RPMI7951 (cell line): ENCODE data around the gene SNX20. TPM values are rescaled to one million over a fixed set of nuclear protein-coding genes. Genes with fewer than 3 reads are reported as not detected.

Experiments
- DNase-seq: peaks from one replicate; pipeline ENCODE4 v3.0.0-alpha.2; 2012; ENCODE audit warnings: low read depth
- total RNA-seq: library from RNA; depleted of rRNA; stranded (reverse); fragments of >200 nt; shearing (Covaris generic); gene quantifications from 2 replicates; pipeline ENCODE4 v1.2.3, GENCODE V29; 2014; rRNA removed

Gene SNX20, protein sequence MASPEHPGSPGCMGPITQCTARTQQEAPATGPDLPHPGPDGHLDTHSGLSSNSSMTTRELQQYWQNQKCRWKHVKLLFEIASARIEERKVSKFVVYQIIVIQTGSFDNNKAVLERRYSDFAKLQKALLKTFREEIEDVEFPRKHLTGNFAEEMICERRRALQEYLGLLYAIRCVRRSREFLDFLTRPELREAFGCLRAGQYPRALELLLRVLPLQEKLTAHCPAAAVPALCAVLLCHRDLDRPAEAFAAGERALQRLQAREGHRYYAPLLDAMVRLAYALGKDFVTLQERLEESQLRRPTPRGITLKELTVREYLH
- total RNA-seq, result not detected in 2 replicates

DNA sequence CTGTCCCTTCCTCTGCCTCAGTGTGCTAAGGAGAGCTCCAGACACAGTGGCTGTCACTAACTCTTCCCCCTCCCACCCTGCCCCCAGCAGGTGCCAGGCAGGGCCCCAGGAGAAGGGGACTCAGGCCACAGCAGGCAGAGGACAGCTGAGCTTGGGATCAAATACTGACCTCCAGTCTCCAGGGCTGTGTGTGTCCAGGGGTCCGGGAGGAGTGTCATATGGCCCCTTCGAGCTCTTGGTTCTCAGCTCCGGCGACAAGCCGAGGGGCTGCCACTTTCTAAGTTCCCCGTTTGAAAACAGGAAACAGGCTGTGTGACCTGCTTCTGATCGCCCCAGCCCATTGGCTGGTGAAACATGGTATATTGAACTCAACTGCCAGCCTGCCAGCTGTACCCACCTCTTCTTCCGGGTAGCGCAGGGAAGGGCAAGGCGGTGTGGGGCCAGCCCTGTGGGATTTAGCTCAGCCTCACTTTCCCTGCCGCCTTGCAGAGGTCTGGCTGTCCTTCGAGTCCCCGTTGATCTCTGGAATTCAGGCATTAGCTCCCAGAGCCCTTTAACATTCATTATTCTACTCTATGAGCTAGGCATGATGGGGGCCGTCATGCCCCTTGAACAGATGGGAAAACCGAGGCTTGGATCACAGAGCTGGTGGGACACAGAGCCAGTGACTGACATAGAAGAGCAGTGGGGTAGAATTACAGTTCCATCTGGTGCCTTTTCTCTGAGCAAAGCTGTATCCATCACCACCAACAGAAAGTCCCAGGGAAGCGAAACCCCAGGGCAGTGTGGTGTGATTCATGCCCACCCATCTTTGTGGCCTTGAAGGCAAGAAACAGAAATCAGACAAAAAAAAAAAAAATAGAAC lies at the start of gene SNX20:
SNX20 (minus strand) TSS at position 292 of the 865 bp plus-strand sequence. CDS start 3,786 bp downstream, outside the sequence.
- peak; percentile 80 for DNase-seq

DNA sequence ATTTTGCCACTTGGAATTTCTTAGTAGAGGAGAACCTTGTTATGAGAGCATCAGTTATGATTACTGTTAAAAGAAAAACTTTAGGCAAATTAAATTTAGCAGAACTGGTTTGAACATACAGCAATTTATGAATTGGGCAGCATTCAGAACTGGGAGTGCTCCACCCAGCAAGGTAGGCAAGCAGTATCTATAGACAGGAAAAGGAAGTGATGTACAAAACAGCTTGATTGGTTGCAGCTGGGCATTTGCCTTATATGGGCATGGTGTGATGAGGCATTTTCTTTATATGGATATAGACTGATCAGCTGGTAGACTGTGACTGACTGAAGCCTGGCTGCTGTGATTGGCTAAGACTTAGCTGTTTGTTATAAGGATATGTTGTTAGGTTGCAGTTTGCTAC lies 43.2 kb upstream of the SNX20 start:
- no peak for DNase-seq

DNA sequence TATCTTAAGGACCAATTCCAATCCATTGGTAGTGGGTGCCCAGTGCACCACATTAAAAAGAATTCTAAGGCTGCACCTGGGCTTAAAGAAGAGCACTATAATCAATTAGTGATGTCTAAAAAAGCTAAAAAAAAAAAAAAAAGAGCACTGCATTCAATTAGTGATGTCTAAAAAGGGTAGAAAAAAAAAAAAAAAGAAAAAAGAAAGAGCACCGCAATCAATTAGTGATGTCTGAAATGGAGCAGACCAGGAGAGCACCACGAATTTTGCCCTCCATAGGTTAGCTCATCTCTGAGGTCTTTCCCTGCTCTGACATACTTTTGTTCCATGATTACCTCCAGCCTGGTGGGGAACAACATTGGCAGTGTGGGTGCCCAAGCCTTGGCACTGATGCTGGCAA lies 41.8 kb upstream of the SNX20 start:
- no peak for DNase-seq

DNA sequence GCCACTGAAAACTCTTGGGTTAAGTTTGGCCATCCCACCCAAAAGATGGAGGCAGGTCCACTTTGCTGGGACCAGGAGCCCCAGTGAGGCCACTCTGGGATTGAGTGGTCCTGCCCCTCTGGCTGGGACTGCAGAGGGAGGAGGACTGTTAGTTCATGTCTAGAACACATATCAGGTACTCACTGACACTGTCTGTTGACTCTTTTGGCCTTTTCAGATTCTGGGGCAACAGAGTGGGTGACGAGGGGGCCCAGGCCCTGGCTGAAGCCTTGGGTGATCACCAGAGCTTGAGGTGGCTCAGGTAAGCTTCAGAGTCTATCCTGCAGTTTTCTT lies 41.3 kb upstream of the SNX20 start:
- no peak for DNase-seq

DNA sequence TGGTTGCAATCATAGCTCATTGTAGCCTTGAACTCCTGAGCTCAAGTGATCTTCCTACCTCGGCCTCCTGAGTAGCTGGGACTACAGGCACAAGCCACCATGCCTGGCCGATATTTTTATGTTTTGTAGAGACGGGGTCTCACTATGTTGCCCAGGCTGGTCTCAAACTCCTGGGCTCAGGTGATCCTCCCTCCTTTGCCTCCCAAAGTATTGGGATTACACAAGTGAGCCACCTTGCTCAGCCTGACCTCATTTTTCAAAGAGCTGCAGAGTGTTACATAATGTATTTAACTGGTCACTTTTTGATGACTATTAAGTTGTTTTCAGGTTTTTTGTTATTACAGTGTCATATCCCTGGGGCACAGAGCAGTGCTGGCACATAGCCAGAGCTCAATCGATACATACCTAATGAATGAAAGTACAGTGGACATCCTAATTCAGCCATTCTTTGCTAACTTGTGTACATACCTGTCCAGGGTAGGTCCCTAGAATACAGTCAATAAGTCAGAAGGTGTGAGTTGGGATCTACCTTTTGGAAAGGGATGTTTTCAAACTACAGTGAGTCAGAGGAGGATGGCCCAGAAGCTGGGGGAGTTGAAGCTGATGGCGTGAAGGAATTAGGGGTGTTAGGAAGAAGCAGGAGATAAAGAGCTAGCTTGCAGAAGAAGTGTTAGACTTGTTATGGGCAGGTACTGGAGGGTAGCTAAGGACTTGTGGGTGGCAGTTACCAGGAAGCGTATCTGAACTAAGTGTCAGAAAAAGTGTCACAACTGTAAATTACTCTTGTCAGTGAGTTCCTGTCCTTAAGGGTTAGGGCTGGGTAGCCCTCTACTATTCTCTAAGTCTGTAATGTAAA lies 40.7 kb upstream of the SNX20 start:
- no peak for DNase-seq

DNA sequence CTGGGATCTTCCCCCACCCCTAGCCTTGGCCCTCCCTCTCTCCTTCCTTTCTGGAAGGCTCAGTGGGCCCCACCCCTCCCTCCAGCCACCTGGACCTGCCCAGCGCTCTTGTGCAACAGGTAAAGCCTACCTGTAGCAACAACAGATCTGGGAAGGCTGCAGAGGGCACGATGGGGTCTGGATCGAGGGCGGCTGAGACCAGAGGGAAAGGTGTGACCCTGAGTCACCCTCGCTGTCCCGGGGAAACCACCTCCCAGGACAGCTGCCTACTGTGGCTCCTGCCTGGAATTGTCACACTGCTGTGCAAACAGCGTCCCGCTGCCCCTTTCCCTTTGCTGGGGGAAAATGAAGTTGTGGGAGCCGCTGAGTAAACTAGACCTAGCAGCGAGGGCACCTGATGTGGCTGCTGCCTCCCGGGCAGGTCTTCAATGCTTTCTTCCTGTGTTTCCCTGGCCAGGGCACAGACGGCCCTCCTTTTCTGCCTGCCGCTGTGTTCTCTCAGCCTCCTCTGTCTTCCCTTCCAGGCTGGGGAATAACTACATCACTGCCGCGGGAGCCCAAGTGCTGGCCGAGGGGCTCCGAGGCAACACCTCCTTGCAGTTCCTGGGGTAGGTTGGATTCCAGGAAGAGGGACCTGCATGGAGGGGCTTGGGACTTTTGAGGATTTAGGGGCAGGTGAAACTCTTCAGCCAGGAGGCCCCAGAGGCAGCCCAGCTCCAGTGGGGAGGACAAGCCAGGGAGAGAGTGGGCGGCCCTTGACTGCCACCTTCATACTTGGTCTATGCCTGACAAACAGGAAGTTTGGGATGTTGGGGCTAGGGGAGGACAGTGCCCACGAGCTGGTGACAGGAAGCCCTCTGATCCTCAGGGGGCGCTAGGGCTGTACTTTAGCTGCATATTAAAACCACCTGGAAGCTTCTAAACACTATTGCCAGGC lies 38.6 kb upstream of the SNX20 start:
- no peak for DNase-seq

DNA sequence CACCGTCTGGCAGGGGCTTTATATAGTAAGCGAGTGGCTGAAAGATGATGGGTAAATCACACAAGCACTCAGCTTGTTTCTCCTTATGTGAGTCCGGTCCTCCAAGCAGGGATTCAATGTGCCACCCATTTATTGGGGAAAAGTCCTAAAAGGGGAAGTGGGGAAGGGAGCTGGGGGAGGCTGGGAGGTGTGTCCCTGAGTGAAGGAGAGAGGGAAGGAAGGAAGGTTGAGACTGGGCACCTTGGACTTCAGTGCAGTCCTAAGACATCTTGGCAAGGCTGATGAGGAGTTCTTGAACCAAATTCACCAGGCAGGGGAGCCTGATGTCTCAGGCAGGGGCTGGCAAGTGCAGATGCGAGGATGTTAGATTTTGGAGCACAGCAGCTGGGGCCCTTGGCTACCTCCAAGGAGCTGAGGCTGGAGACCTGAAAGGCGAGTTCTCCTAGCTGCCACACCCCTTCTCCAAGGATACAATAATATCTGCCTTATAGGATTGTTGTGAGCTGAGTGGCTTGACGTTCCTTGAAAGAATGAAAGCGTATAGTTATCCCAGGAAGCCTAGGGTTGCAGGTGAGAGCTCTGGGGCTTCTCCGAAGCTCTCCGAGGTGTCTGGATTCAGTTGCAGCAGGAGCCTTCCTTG lies 37.8 kb upstream of the SNX20 start:
- no peak for DNase-seq

DNA sequence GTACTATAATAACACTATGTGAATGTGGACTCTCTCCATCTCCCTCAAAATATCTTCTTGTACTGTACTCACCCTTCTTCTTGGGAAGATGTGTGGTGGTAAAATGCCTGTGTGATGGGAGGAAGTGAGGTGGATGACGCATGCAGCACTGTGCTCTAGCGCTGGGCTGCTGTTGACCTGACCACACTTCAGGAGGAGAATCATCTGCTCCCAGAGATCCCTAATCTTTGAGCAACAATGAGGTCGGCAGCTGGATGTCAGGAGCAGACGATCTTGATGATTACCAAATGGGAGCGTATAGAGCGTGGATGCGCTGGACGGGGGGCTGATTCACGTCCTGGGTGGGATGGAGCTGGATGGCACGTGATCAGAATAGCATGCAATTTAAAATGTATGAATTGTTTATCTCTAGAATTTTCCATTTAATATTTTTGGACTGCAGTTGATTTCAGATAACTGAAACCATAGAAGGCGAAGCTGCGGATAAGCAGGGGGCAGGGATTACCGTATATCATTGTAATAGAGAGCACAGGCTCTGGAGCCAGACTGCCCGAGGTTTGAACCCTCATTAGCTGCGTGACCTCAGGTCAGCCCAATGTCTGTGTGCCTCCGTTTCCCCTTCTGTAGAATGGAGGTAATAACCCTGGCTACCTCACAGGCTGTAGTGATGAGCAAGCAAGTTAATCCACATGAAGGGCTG lies 37.1 kb upstream of the SNX20 start:
- peak; percentile 45 for DNase-seq

DNA sequence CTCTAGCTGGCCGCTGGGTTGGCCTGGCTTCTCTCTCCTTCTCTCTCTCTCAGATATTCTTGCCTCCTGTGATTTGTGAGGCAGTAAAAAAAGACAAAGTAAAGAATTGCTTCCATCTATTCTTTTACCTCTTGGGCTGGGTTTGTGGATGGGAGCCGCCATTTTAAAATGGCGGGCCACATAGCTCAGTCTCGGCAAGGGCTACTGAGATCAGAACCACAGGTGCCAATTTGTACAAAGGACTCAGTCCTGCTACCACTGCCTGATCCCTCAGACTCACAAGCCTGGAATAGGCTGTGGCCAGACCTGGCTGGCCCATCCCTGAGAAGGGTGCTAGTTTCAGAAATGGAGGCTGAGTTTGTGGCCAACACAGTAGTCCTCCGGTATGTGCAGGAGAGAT lies 36.4 kb upstream of the SNX20 start:
- no peak for DNase-seq

DNA sequence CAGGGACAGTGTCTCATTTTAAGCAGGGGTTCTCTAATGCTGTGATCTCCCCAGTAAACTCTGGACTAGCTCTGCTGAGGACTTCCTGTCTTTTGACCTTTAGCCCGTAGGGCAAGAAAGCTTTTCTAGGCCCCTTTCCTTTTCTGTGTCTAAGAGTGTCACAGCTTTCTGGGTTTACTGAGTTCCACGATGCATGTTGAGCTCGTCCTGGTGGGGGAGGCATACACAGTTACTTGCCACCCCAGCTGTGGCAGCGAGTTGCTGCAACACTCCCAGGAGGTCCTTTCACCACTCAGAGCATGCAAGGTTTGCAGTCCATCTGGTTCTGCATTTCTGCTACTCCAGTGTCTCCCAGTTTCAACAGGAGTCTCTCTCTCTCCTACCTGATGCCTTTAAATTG lies 36.0 kb upstream of the SNX20 start:
- no peak for DNase-seq

DNA sequence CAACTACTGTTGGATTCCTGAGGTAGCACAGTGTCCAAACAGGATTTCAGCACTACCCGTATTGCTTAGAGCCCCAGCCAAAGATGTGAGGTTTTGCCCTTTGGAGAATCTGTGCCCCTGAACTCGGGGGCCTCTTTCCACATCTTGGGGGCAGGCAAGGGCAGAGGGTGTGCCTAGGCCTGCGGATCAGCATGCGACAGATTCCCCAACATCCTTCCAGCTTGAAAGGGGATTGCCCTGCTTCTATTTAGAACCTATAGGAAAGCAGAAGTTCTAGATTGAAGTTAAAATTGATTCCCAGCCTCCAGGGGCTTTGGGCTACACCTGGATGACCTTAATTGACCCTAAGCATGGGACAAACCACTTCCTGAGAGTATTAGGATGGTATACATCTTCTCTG lies 31.8 kb upstream of the SNX20 start:
- no peak for DNase-seq

DNA sequence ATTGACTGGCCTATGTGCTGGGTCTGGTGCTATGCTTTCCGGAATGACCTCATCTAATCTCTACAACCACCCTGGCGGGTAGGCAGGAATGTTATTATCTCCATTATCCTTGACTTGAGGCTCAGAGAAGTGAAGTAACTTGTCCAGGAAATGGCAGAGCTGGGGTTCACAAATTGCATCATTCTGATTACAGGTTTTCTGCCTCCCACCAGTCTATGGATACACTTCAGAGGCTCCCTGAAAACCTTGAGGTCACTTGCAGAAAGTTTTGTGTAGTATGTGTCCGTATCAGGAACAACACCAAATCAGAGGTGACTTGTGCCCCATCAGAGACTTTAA lies 31.4 kb upstream of the SNX20 start:
- no peak for DNase-seq

DNA sequence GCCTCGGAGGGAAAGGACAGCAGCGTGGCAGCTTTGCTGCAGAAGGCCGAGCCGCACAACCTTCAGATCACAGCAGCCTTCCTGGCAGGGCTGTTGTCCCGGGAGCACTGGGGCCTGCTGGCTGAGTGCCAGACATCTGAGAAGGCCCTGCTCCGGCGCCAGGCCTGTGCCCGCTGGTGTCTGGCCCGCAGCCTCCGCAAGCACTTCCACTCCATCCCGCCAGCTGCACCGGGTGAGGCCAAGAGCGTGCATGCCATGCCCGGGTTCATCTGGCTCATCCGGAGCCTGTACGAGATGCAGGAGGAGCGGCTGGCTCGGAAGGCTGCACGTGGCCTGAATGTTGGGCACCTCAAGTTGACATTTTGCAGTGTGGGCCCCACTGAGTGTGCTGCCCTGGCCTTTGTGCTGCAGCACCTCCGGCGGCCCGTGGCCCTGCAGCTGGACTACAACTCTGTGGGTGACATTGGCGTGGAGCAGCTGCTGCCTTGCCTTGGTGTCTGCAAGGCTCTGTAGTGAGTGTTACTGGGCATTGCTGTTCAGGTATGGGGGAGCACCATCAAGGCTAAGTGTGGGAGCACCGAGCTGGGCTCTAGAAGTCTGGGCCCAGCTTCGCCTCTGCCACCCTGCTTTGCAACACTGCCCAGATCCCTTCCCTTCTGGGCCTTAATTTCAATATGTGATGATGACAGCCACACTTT lies 30.9 kb upstream of the SNX20 start:
- DNase-seq, result no peak

DNA sequence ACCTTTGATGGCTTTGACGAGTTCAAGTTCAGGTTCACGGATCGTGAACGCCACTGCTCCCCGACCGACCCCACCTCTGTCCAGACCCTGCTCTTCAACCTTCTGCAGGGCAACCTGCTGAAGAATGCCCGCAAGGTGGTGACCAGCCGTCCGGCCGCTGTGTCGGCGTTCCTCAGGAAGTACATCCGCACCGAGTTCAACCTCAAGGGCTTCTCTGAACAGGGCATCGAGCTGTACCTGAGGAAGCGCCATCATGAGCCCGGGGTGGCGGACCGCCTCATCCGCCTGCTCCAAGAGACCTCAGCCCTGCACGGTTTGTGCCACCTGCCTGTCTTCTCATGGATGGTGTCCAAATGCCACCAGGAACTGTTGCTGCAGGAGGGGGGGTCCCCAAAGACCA lies 29.9 kb upstream of the SNX20 start:
- DNase-seq, result no peak

DNA sequence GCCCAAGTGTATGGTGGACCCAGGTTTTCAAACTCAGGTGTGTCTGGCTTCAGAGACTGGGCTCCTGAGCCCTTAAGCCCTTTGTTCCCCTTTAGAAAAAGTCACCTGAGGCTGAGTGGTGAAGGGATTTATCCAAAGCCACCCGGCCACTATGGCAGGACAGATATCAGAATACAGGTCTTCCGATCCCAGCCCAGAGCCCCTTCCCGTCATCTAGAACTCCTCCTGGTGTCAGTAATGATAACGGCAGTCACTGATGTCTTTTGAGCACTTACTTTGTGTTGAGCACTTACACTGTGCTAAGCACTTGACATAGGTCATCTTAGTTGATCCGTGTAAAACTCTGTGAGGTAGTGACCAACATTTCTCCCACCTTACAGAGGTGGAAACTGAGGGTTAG lies 28.9 kb upstream of the SNX20 start:
- no peak for DNase-seq

DNA sequence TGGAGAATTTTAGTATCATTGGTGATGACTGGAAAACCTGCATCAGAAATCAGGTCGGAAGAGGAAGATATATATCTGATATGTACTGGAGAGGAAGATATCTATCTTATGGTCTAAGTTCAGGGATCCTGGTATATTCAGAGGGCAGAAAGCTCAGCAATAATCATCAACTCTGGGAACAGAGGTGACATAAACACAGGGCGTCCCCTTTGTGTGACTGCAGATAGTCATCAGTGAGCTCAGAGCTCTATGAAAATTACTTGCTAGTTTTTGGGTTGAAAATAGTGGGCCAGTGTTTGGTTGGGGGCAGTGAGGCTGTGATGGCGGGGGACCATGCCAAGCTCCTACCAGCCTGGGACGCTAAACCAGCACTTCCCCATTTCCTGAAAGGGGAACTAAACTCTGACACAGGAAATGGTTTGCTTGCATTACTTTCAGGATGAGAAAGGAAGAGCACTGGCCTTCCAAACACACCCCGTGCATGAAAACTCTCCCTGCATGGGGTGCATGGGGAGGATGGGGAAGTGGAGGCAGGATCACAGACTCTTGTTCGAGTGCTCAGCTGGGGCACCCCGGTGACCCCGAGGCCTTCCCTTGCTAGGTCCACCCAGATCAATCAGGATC lies 28.1 kb upstream of the SNX20 start:
- no peak for DNase-seq

DNA sequence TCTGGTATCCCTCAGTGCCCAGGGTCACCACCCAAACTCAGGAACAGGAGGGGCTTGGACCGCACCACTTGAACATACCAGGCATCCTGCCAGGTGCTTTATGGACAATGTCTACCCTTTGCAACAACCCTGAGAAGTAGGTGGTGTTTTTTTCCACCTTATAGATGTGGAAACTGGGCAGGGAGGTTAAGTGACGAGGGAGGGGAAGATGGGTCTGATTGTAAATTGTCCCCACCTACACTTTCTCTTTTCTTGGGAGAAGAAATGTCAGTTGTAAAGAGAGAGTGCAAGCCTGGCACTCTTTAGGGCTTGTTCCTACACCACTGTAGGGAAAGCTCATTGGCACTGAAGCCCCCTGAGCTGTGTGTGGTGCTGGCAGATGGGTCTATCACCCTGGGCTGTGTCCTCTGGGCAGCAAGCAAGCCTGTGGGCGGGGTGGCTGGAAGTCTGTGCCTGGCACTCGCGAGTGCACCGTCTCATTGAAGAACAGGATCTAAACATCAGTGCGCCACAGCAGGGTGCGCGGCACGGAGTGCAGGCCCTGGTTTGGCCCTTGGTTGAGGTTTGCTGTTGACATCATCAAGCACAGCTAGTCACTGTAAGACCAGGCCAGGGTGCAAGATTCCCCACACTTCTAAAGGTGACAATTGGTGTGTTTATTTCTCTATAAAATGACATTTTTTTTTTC lies 27.4 kb upstream of the SNX20 start:
- no peak for DNase-seq

DNA sequence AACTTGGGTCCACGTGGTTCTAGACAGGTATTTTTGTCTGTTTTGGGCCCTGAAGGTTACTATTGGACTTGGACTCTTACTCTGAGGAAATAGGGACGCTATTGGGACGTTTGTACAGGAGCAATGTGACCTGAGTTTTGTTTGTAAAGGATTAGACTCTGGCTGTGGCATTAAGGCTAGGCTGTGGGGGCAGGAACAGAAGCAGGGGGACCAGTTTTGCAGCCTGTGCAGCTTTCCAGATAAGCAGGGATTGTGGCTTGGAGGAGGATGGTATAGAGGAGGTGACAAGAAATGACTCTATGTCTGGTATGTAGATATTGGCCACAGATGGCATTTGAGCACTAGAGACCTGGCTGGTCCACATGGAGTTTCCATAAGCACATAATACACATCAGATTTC lies 25.1 kb upstream of the SNX20 start:
- DNase-seq, result no peak
